Midbrain (tissue), 1 donor: ENCODE data around the gene CNOT2.

Experiments used
- DNase-seq: peaks from one replicate; lab custom pipeline; 2025; lab: John Stamatoyannopoulos, UW

The CNOT2 gene

DNA sequence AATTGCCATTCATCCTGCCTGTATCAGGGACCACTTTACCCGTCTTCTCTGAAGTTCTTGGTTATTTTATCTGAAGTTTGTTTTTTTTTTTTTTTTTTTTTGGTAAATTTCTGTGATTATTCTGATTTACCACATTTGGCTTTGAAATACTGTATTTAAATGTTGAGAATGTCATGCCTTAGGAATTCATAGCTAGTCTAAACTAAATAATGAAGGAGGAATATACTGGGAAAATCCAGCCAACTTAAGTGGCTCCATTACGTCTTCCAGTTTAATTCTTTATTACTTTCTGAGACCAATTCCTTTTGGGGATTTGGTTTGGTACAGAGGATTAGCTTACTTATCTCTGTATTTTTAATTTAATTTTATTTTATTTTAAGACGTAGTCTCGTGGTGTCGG lies 62.6 kb downstream of the CNOT2 start:
- no peak for DNase-seq

DNA sequence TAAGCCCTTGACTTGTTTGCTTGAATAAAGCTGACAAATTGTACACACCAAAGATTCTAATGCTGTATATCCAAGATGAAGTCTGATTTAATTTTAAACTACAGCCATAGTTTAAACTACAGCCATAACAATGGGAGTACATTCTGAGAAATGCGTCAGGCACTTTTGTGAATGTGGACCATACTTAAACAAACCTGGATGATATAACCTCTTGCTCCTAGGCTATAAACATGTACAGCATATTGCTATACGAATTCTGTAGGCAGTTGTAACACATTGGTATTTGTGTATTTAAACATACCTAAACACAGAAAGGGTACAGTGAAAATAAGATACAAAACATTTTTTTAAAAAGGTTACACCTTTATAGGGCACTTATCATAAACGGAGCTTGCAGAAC lies 63.4 kb downstream of the CNOT2 start:
- no peak for DNase-seq

DNA sequence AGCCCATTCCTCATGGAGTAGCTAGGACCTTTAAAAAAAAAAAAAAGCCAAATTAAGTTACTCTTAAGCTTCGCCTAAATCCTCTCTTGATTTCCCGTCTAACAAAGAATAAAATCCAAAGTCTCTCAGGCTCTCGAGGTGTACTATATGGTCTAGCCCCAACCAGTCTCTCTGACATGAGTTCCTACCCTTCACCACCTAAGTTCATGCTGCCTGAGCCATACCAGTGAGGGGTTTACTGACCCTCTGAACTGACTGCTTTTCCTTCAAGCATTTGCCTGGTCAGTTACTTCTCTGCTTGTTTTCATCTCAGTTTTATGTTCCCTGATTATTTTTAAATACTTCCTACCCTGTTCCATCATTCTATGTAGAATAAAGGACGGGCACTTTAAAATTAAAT lies 64.6 kb downstream of the CNOT2 start:
- no peak for DNase-seq

DNA sequence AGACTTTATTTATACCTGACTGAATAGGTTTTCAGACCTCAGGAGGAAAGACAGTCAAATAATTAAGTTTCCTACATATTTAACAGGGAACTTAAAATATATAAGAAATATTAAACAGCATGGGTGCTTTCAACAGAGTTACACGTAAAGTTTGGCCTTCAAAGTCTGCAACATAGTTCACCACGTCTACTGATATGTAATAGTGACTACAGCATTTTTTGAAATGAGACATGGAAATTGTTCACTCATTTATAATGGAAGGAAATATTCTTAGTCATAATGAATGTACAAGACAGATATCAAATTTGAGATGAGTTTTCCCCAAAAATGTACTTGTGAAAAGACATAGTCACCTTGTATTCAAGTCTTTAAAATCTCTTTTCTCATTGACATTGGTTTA lies 66.1 kb downstream of the CNOT2 start:
- DNase-seq: no peak

DNA sequence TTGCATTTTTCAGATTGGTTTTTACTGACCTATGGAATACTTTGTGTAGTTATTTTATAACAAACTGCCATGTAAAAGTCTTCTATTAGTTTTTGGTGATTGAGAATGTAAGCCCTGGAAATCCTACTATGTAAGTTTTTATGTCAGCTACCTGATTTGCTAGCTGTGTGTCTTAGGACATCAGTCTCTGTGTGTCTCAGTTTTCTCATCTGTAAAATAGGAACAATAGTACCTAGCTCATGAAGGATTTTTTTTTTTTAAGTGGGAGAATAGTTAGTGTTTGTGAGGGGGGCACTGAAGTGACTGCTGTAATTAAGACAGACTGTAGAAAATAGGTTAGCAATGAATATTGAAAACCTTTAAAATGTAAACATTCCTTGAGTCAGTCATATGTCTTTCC lies 70.9 kb downstream of the CNOT2 start:
- no peak for DNase-seq

DNA sequence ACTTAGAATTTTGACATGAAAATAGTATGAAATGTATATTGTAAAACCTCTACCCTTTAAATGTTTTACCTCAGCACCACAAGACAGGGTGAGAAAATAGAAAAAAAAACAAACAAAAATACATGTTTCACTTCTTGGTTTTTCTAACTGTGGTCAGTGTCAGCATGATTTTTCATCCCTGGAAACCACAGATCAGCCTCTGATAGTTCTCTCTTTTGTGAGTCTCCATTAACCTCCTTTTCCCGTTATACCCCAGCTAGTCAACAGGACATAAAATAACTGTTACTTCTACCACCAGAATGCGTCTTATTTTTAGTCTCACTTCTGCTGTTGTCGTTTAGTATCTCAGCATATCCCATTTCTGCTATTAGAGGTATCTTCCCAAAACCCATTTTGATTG lies 74.5 kb downstream of the CNOT2 start:
- DNase-seq: no peak

DNA sequence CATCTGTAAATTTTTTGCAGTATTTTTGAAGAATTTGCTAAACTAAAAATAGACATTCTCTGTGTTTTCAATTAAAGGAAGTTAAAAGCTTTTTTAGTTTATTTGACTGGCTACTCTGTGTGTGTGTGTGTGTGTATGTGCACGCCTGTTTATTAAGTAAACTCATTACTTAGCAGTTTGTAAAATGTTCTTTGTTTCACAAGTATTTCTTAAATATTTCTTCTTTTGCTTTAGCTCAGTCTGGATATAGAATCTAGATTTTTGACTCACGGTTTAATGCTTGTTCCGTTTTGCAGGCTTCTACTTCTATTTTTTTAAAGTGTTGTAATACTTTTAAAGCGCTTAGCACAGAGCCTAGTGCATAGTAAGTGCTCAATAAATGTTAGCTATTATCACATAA lies 76.4 kb downstream of the CNOT2 start:
- no peak for DNase-seq

DNA sequence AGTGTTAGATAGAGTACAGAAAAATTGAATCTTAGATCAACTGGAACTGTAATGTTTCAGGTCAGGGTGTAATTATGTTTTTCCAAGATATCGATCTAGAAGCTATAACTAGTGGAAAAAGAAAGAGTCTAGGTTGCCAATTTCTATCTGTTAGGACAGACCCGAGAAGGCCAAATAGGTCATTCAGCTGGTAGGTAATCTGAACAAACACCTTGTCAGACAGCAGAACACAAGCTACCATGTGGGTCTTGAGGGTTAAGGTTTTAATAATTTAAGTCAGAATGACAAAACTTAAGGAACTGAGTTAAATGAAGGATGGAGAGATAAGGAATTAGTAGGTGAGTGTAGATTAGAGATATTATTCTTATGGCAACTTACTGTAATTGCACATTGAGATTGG lies 78.0 kb downstream of the CNOT2 start:
- DNase-seq: no peak

DNA sequence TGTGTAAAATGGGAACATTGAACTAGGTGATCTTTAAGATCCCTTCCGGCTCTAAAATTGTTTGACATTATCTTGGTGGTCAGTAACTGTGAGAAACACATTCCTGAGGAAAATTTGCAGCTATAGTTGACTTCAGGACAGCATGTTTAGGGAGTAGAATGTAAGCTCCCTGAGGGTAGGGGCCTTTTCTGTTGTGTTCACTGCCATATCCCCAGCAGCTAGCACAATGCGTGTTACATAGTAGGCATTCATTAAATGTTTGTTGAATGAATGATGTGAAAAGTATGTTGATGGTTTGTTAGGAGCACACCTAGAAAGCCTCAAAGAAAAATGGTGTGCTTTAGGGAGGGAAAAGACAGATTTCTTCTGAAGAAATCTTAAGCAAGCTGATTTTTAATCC lies 84.3 kb downstream of the CNOT2 start:
- DNase-seq: no peak

DNA sequence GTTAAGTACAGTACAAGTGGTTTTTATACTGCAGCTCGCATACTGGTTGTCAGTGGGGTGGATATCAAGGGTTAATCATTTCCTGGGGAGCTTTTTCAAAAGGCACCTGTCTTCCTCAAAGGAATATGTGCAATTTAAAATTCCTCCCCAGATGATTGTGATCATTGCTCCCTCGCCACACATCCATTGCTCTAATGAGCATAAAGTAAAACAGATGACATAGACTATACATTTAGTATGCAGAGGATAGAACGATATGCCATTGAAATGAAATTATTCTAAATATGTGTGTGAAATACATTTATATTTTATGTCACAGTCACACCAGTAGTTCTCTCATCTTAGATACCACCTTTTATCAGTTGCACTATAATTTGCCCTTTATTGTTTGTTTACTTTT lies 86.5 kb downstream of the CNOT2 start:
- no peak for DNase-seq

DNA sequence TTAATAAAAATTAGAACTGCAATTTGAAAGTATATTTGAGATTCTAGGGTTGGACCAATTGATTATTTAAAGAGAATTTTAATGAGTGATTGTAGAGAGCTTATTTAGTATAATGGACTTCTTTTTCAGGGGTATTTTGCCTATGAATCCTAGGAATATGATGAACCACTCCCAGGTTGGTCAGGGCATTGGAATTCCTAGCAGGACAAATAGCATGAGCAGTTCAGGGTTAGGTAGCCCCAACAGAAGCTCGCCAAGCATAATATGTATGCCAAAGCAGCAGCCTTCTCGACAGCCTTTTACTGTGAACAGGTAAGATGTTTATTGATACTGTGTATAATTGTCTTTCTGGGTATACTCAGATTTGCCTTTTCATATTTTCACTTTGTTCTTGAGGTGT lies 86.9 kb downstream of the CNOT2 start:
- no peak for DNase-seq

DNA sequence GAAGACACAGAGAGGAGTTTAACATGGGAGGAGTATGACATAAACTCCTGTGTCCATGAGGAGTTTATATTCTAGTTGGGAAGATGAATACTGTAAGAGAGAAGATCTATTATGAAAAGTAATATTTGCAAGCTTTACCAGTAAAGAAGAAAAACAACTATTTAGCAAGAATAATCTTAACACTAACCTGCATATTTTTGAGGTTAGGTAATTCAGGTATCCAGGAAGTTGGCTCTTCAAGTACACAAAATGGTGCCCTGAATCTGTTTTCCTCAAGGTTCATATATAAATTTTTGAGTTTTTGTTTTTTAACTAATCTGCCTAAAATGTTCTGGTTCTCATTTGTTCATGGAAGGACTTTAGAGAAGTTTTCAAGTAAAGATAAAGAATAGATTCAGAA lies 89.0 kb downstream of the CNOT2 start:
- no peak for DNase-seq

DNA sequence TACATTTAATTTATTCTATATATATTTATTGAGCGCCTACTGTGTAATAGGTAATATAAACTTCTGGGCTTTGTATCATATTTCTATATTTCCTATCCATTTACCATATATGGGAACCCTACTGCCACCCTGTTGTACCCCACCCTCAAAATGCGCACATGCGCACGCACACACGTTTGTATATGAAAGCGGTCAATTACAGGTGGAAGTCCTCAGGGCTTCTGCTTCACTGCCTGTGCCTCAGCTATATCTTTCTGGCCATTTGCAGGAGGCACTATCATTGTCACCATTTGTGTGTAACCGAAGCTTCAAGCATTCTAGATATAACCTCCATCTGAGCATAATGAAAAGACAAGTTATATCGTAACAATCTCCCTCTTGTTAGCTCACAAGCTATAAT lies 91.5 kb downstream of the CNOT2 start:
- no peak for DNase-seq

DNA sequence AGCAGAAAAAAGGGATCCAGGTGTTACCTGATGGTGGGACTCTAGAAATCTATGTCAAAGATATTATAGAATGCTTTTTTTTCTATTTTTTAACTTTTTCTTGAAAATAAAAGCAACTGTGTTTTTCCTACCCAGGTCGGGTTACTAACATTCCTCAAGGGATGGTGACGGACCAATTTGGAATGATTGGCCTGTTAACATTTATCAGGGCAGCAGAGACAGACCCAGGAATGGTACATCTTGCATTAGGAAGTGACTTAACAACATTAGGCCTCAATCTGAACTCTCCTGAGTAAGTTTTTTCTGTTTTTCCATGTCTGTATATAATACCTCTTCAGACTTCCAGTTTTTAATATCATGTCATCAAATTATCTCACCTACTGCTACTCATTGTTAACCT lies 95.3 kb downstream of the CNOT2 start:
- no peak for DNase-seq

DNA sequence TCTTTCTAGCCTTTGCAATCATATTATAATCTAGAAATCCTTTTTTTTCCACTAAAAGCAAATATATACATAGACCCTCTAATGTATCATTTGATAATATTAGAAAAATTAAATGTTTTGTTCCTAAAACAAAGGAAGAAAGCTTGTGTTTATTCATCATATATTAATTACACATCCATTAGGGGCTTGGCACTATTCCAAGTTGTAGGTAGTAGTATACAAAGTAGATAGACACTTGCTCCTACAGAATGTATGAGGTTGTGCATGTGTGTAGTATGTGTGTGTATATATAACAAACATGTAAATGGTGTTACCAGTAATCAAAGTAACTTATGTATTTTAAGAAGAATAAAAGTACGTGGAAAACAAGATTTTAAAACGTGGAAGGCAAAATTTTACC lies 107.8 kb downstream of the CNOT2 start:
- DNase-seq: no peak

DNA sequence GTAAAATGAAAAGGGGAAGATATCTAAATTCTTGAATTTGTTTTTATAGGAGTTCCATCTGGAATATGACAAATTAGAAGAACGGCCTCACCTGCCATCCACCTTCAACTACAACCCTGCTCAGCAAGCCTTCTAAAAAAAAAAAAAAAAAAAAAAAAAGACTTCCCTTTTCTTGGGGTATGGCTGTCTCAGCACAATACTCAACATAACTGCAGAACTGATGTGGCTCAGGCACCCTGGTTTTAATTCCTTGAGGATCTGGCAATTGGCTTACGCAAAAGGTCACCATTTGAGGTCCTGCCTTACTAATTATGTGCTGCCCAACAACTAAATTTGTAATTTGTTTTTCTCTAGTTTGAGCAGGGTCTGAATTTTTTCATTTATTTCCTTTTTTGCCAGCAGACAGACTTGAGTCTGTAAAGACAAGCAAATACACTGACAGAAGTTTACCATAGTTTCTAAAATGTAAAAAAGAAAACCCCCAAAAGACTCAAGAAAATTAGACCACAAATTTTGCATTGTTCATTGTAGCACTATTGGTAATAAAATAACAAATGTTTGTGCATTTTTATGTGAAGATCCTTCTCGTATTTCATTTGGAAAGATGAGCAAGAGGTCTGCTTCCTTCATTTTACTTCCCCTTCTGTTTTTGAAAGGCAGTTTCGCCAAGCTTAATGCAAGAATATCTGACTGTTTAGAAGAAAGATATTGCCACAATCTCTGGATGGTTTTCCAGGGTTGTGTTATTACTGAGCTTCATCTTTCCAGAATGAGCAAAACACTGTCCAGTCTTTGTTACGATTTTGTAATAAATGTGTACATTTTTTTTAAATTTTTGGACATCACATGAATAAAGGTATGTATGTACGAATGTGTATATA lies 110.8 kb downstream of the CNOT2 start:
- DNase-seq: no peak

DNA sequence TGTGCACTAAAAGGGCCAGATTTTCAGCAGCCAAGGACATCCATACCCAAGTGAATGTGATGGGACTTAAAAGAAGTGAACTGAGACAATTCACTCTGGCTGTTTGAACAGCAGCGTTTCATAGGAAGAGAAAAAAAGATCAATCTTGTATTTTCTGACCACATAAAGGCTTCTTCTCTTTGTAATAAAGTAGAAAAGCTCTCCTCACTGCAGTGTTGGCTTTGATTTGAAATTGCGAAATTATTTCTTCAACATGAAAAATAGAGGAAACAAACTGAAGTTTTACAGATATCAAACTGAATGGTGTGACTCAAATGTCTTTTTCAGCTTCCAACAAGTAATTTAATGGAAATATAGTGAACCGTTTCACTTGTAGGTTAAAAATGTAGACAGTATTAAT lies 111.6 kb downstream of the CNOT2 start:
- no peak for DNase-seq

DNA sequence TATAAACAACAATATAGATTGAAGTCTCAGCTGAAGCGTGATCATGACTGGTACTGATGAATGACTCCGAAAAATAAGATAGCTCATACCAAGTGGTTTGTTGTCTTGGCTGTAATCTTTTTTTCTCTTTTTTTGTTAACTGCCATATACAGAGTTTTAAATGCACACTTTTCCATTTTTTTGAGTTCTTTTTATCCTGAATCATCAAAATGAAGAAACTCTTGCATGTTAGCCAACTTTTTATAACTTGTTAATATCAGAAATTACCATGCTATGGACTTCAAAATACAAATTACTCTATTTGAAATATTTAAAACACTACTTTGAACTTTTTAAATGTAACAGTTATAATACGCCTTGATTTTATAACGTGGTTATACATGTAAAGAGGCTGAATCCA lies 112.7 kb downstream of the CNOT2 start:
- DNase-seq: no peak

DNA sequence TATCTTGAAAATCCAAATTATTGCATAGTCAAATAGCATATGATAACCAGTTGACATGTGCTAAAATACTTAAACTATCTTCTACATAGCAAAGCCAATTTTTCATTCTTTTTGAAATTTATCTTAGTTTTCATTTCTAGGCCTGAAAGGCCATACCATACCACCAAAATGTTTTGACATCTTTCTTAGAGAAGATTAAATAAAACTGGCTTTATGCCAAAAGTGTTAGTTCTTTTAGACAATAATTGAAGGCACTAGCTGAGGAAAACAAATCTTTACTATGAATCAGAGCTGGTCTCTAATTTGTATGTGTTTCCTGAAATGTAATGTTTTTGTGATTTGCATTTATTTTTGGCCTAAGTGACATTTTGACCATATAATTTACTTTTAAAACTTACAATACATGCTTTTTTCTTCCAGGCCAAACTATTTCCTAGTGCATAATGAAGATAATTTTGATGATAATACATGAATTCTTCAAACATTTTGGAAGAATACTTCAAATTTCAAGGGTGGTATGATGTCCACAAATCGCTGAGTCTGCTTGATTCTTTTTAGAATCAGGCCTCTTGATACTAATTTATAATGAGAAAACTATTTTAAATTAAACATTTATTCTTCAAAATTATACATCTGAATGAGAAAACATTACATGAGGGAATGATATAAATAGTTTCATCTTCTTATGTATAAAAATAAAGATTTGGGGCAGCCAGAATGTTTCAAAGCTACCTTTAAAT lies 116.4 kb downstream of the CNOT2 start:
- DNase-seq: no peak

DNA sequence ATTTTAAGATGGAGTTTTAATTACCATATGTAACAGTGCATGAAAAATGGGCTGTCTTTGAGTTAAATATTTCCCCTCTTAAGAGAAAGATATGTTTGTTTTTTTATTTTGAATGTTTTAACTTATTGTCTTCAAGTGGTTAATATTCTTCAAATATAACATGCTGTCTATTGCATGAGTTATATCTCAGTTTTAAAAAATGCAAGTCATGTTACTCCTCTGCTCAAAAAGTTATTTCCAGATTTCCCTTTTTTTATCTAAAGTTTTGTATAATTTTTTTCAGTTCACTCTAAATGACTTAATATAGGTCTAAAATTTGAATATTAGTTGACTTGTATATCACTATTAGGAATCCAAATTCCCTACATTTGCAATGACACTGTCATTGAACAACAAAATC lies 117.0 kb downstream of the CNOT2 start:
- no peak for DNase-seq

DNA sequence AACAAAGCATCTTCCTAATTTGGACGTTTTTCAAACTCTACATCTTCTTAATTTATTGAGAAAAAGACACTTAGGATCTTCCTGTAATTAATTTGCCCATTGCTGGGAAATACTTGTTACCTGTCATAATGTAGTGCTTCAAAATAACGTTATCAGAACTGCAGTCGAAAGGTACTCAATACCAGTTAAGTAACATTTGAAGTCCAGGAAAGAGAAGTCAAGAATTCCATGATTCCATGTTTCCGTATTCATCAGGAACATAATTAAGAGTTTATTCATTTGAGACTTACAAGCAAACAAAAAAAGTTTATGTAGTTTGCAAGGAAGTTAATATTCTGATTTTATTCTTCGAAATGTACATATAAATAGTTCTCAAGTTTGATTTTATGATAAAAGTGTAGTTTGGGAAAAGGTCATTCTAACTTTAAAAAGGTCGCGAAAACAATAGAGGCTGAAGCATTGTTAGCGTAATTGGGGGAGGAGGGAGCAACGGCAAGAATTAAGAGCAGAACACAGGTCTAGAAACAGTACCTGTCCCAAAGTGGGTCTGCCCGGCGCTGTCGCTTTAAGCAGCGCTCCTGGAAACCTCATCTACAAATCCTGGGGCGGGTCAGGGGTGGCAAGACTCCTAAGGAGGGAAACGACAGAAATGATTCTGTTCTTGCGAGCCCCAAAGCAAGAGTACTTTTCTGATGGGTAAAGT lies 121.6 kb downstream of the CNOT2 start:
- DNase-seq: no peak

DNA sequence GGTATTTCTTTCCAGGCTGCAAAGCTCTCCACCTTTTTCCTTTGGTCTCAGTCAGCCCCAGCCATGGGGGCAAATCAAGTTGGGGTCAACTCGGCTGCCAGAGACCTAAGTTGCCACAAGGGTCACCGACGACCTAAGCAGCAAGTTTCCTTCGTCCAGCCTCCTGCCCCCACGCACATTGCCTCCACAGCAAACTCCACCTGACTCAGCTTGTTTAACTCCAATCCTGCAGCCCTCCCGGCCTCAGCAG lies 122.1 kb downstream of the CNOT2 start:
- DNase-seq: no peak
